Endodermal cell (in vitro differentiated cells): ENCODE data around the gene TNKS1BP1. TPM values are rescaled to one million over a fixed set of nuclear protein-coding genes. Genes with fewer than 3 reads are reported as not detected.

Source experiments
- DNase-seq: peaks from one replicate; pipeline ENCODE4 v3.0.0-alpha.2; 2017
- H3K27ac ChIP-seq: 2 replicates; pipeline ENCODE4 v1.5.1; 2013; ENCODE audit warnings: mild to moderate bottlenecking, low read depth, low read length, moderate library complexity
- H3K27me3 ChIP-seq: 2 replicates; pipeline ENCODE4 v1.6.1; 2013; ENCODE audit warnings: mild to moderate bottlenecking, low read length, moderate library complexity; ENCODE audit not compliant: insufficient read depth, control insufficient read depth, poor library complexity, severe bottlenecking
- H3K36me3 ChIP-seq: 2 replicates; pipeline ENCODE4 v1.7.0; 2013; ENCODE audit warnings: mild to moderate bottlenecking, low read length, moderate library complexity; ENCODE audit not compliant: control insufficient read depth, insufficient read depth
- H3K4me1 ChIP-seq: one replicate; pipeline ENCODE4 v1.7.0; 2013; ENCODE audit warnings: low read length; ENCODE audit not compliant: control insufficient read depth, insufficient read depth
- H3K4me3 ChIP-seq: 2 replicates; pipeline ENCODE4 v1.5.1; 2013; ENCODE audit warnings: mild to moderate bottlenecking, low read length, moderate library complexity
- H3K9ac ChIP-seq: 2 replicates; pipeline ENCODE4 v1.6.1; 2013; ENCODE audit warnings: mild to moderate bottlenecking, low read length, moderate library complexity; ENCODE audit not compliant: poor library complexity, severe bottlenecking; ENCODE audit errors: extremely low read depth
- H3K9me3 ChIP-seq: 2 replicates; pipeline ENCODE4 v1.6.1; 2013; ENCODE audit warnings: mild to moderate bottlenecking, low read length, moderate library complexity; ENCODE audit not compliant: control insufficient read depth
- H3K27ac Mint-ChIP-seq: 2 replicates; pipeline ENCODE4 v1.8.0; 2020; ENCODE audit warnings: mixed read lengths
- H3K27me3 Mint-ChIP-seq: 2 replicates; pipeline ENCODE4 v1.8.0; 2021; ENCODE audit warnings: mild to moderate bottlenecking, mixed read lengths; ENCODE audit not compliant: insufficient read depth
- H3K36me3 Mint-ChIP-seq: 2 replicates; pipeline ENCODE4 v1.8.0; 2020; ENCODE audit warnings: low read depth, mixed read lengths
- H3K4me1 Mint-ChIP-seq: 2 replicates; pipeline ENCODE4 v1.8.0; 2020; ENCODE audit warnings: mixed read lengths
- H3K4me3 Mint-ChIP-seq: 2 replicates; pipeline ENCODE4 v1.8.0; 2020; ENCODE audit warnings: mild to moderate bottlenecking, moderate library complexity, mixed read lengths
- H3K9me3 Mint-ChIP-seq: 2 replicates; pipeline ENCODE4 v1.8.0; 2020; ENCODE audit warnings: mild to moderate bottlenecking, mixed read lengths
- CTCF ChIP-seq: fragments of 200-600 bp; sonication (generic); conservative IDR thresholded peaks from 2 replicates; pipeline ENCODE4 v1.5.0; 2021; ENCODE audit warnings: antibody characterized with exemption, mild to moderate bottlenecking
- WGBS, 2 experiments: methylation state at CpG; one replicate each; pipeline versions ENCODE4 v1.1.5 to v1.1.7; 2013; ENCODE audit warnings: missing lambda C conversion rate in 2 of 2, mixed read lengths in 1 of 2; ENCODE audit not compliant: insufficient coverage in 1 of 2, insufficient read length in 1 of 2; 5-methylcytosine and 5-hydroxymethylcytosine counted together
- total RNA-seq, 2 donors: library from RNA; stranded (reverse); fragmentation: NEBNext Ultra II Directional in 1 of 2; extraction: Animal tissue kit (Norgen Biotek cat#: 25700) in 1 of 2; gene quantifications; 2 replicates in 1 of 2; 3 replicates in 1 of 2; pipeline ENCODE4 v1.2.1, GENCODE V29; 2021

TNKS1BP1 gene
- total RNA-seq, 2 donors from 2014 or later, result 60.4 to 73.8 TPM

GRCh38 chr11:57276971-57277675 lies 47.6 kb downstream of the TNKS1BP1 start:
- H3K9ac ChIP-seq, result no peak overlapping the region
- WGBS, 2 experiments, result 78 to 82% methylated on average over 3 to 6 of the region's 6 CpGs
- peaks cover 9% of the 10 kb centered on the region for H3K27me3 Mint-ChIP-seq

GRCh38 chr11:57276169-57276970 lies 48.4 kb downstream of the TNKS1BP1 start:
- no peak for DNase-seq
- H3K27ac Mint-ChIP-seq, result no peak overlapping the region
- Histone ChIP-seq H3K9me3 (no peaks in the 10 kb centered on the region), H3K4me3 (no peak overlapping the region), H3K9ac (no peak overlapping the region), H3K27ac (no peak overlapping the region), H3K36me3 (no peaks in the 10 kb centered on the region), H3K27me3 (peaks cover 12% of the 10 kb centered on the region), H3K4me1 (no peaks in the 10 kb centered on the region)
- no peak overlapping the region for H3K4me3 Mint-ChIP-seq
- H3K36me3 Mint-ChIP-seq, result no peaks in the 10 kb centered on the region
- 79 to 81% methylated on average over 2 to 3 of the region's 3 CpGs for WGBS, 2 experiments
- peaks cover 9% of the 10 kb centered on the region for H3K27me3 Mint-ChIP-seq
- H3K4me1 Mint-ChIP-seq, result peaks cover 6% of the 10 kb centered on the region
- peaks cover 5% of the 10 kb centered on the region for H3K9me3 Mint-ChIP-seq
- TF ChIP-seq CTCF, result no peak

More at GRCh38 chr11:57276971-57277675, 47.6 kb downstream of the TNKS1BP1 start:
- Mint-ChIP-seq H3K4me3 (no peak overlapping the region), H3K4me1 (peaks cover 6% of the 10 kb centered on the region), H3K9me3 (peaks cover 8% of the 10 kb centered on the region), H3K36me3 (no peaks in the 10 kb centered on the region), H3K27ac (no peak overlapping the region)
- Histone ChIP-seq H3K27ac (no peak overlapping the region), H3K9me3 (no peaks in the 10 kb centered on the region), H3K27me3 (peaks cover 12% of the 10 kb centered on the region), H3K4me1 (no peaks in the 10 kb centered on the region), H3K4me3 (no peak overlapping the region), H3K36me3 (no peaks in the 10 kb centered on the region)
- no peak for TF ChIP-seq CTCF
- no peak for DNase-seq

GRCh38 chr11:57275582-57275981 lies 49.2 kb downstream of the TNKS1BP1 start:
- H3K27me3 Mint-ChIP-seq, result peaks cover 9% of the 10 kb centered on the region
- no peaks in the 10 kb centered on the region for H3K36me3 Mint-ChIP-seq
- no peak overlapping the region for H3K27ac ChIP-seq
- no peak overlapping the region for H3K4me3 ChIP-seq
- WGBS, 2 experiments, result 87 to 94% methylated on average over 3 of the region's 3 CpGs
- no peaks in the 10 kb centered on the region for H3K9me3 ChIP-seq
- H3K9me3 Mint-ChIP-seq, result peaks cover 5% of the 10 kb centered on the region
- no peak for DNase-seq
- H3K27ac Mint-ChIP-seq, result no peak overlapping the region
- TF ChIP-seq CTCF, result no peak
- H3K36me3 ChIP-seq, result no peaks in the 10 kb centered on the region
- peaks cover 6% of the 10 kb centered on the region for H3K4me1 Mint-ChIP-seq
- peaks cover 12% of the 10 kb centered on the region for H3K27me3 ChIP-seq
- no peaks in the 10 kb centered on the region for H3K4me1 ChIP-seq
- H3K4me3 Mint-ChIP-seq, result no peak overlapping the region
- no peak overlapping the region for H3K9ac ChIP-seq
